HG02678 (cell line): Measurements from ENCODE around the gene ADORA2A.
A peak's percentile ranks its signal among the peaks of the same experiment; 100 is the strongest.

Experiments
- ATAC-seq: cut with Tn5 transposase; IDR thresholded peaks from one replicate; pipeline ENCODE4 v1.9.1; 2021; ENCODE audit warnings: mild to moderate bottlenecking, moderate library complexity; ENCODE audit not compliant: unreplicated experiment

Gene ADORA2A

GRCh38 chr22:24431309-24432034, 4.1 kb downstream of the ADORA2A start:
- ATAC-seq, result no peak

GRCh38 chr22:24432059-24432853, 4.9 kb downstream of the ADORA2A start:
- no peak for ATAC-seq

- ATAC-seq, result no peak
These were observed 5.8 kb downstream of the ADORA2A start for GRCh38 chr22:24433001-24433827.

- peak; percentile 68 for ATAC-seq
These were observed 6.5 kb downstream of the ADORA2A start for GRCh38 chr22:24433828-24434470.

DNA sequence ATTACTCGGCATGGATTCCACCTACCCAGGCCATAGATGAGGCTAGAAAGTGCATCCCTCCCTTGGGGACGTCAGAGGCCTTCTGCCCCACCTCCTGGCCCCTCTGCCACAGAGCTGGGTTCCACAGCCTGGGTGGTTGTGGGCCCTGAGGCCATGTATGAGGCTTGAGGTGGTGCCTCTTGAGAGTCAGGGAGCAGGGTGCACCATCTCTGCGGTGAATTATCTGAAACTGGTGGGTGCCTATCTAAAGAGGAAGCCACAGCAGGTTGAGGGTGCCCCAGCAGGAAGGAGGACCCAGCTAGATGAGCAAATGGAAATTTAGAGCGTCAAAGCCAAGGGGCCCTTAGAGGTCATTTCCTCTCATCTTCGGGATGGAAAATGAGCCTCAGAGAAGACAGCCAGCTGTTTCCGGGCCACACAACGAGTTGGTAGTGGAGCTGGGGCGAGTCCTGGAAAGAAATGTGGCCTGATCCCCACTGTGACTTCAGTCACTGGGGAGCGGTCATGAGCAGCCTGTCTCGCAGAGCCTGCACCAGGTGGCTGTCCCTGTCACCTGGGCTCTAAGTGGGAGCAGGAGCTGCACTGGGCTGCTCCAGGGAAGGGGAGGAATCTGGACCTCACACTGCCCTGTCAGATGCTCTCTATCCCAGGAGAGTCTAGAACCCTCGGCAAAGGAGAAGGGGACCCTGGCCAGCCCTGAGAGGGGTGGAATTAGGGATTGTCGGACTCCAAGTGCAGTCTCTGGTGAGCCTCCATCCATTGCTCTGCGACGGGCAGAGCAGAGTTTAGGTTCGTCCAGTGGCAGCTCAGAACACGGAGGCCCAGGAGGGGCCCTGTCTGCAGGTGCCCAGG, 7.3 kb downstream of the ADORA2A start:
- peak; percentile 59 for ATAC-seq

GRCh38 chr22:24435323-24435645, 7.9 kb downstream of the ADORA2A start:
- ATAC-seq, result no peak

- ATAC-seq, result no peak
These were observed 8.5 kb downstream of the ADORA2A start for GRCh38 chr22:24435861-24436371.

GRCh38 chr22:24436553-24436952, 9.2 kb downstream of the ADORA2A start:
- no peak for ATAC-seq

DNA sequence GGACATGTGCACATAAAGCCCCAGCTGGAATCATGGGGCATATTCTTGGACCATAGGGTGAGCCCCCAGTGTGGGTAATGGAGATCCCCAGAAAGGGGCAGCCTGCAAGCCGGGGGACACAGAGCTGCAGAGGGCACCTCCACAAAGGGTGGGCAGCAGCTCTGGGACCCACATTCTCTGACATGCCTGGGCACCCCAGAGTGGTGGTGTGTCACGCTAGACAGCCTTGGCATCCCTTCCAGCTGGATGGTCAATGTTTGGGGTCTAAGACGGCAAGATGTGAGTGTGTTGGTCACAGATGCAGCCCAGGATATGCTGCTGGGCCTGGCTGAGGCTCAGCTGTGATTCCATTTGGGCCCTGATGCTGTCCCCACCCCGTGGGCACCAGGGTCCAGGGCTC, 9.7 kb downstream of the ADORA2A start:
- ATAC-seq, result no peak

- ATAC-seq, result peak; percentile 34
These were observed 10.4 kb downstream of the ADORA2A start for GRCh38 chr22:24437741-24438328.

- ATAC-seq, result no peak
These were observed 12.9 kb downstream of the ADORA2A start for GRCh38 chr22:24440270-24440717.

- ATAC-seq, result no peak
These were observed 13.5 kb downstream of the ADORA2A start for GRCh38 chr22:24440718-24441405.

GRCh38 chr22:24441406-24442351, 14.3 kb downstream of the ADORA2A start:
- ATAC-seq, result no peak

DNA sequence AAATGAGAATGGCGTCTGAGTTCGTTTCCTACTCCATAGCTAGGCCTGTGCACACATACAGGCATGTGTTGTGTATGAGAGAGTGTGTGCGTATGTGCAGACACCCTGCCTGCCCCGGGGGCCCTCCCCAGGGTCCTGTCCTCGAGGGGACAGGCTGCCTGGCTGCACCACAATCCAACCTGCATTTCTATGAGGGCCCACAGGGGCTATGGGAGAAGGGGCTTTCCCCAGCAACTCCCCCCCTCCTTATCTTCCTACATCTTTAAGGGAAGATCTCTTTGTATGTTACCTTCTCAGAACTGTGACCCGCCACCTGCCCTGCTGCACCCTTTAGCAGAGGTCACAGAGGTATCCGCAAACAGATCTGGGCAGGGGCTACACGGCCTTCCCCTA, 14.9 kb downstream of the ADORA2A start:
- no peak for ATAC-seq

DNA sequence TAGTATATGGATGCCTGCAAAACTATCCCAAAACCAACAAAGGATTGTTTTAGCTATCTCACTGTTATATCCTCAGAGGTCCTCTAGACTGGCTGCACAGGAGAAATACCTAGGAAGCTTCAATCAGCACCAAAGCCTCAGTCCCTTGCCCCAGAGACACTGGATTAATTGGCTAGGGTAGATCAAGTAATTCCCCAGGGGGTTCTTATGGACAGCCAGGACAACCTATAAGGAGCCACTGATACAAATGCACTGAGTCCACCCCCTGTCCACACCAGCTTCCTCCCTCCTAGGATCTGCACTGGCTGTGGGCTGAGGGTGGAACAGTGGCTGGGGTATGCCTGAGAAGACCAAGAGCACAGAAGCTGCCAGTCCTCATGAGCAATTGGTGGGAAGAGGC, 16.3 kb downstream of the ADORA2A start:
- no peak for ATAC-seq

GRCh38 chr22:24444251-24444650, 16.9 kb downstream of the ADORA2A start:
- no peak for ATAC-seq

DNA sequence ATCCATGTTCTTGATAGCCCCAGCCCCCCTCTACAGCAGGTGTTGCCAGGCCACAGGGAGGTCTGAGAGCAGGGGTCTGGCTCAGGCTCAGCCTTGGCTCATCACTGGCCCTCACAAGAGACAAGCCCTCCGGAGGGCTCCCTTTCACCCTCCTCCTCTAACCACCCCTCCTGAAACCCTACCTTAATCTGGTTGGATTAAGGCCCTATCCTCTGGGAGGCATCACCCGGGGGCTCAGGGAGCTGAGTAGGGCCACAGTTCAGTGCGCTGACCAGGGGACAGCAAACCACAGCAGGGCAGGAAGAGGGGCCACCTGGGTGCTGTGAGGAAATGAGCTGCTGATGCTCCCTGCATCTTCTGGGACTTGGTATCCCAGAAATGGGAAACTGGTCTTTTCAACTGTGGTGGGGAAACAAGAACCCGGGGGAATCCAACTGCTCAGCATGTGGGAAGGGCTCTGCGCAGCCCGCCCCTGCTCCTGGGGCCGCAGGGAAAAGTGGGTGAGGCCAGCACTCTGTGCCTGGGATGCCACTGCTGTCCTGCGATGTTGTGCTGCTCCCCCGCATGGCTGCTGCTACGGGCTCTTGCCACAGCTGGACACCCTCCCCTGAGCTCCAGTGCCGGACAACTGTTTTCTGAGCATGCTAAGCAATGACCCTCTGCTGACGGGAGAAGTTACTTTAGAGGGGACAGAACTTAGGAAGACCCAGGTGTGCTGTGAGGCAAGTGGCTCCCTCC, 17.5 kb downstream of the ADORA2A start:
- no peak for ATAC-seq
